Glomerular endothelial cell (primary cell): ENCODE measurements around the gene ANKRD22. TPM values are rescaled to one million over a fixed set of nuclear protein-coding genes. Genes with fewer than 3 reads are reported as not detected.
"Not testable (repeated sequence)": the region's sequence is repeated elsewhere in the genome, so short reads cannot be mapped to it uniquely, and the experiment has no call there.

Experiments used
- DNase-seq: peaks from one replicate; pipeline ENCODE4 v3.0.0-alpha.2; 2011; ENCODE audit warnings: low read depth, low spot score; ENCODE audit errors: extremely low read depth
- total RNA-seq: library from RNA; depleted of rRNA; stranded (reverse); fragments of >200 nt; gene quantifications from 2 replicates; pipeline ENCODE4 v1.2.3, GENCODE V29; 2015

The ANKRD22 gene
- total RNA-seq, 1 donor from 2014 or later = not detected

DNA sequence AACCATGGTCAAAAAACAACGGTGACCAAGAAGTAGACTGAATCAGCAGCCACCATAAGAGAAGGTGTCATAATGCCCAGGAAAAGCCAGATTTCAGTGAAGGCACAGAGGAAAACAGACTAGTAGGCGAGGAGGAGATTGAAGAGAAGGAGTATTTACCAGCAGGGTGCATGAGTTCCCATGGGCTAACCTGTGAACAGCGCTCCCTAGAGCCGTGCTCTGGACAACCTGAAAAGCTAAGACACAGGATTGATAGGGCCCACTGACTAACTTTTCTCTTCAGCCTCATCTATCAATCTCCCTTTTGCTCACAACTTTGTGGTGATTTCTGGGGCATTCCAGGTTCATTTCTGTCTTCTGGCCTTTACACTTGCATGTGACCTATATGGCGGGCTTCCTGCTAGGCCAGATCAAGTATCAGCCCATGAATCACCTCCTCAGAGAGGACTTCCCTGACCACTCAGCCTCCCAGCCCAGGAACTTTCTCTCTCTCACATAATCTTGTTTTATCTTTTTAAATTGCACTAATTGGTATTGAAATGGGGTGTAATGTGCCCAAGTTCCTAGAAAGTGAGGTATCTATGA is 12.8 kb downstream of the ANKRD22 start:
- DNase-seq = no peak

- DNase-seq = not testable (repeated sequence)
Measured at GRCh38 chr10:88837632-88838031, 14.0 kb downstream of the ANKRD22 start.

DNA sequence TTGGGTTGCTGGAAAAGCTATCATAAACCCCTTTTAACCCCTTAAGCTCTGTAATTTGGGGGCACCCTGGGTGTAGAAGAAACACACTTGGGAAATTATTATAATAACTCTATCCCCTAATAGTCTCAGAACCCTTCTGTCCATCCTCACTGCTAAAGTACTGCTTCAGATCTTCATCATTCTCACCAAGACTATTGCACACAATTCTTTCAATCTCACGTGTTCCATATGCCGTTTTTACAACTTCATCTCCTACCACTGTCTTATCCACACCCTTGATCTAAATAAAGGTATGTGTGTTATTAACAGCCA is 15.8 kb downstream of the ANKRD22 start:
- no peak for DNase-seq

DNA sequence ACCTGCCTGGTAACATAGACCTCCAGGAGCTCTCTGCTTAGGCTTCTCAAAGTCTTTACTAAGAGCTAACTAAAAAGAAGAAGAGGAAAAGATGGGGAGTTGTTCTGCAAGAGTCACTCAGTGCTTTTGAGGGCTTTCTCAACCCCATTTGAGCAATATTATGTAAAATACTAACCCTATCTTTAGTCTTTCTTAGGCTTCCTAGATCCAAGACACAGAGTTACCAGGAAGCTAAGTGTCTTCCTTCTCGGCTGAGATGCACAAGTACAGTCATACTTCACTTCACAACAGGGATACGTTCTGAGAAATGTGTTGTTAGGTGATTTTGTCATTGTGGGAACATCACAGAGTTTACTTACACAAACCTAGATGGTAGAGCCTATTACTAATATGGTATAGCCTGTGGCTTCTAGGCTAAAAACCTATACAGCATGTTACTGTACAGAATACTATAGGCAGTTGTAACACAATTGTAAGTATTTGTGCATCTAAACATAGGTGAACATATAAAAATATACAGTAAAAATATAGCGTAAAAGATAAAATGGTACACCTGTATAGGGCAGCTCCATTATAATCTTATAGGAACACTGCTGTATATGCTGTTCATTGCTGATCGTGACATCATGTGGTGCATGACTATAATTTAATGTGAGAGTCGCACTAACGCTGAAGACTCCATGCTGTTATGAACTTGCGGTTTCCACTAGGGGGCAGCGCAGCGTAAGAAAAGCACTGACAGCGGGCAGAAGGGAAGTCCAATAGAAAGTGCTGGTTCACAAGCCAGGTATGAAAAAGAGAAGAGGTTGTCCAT is 16.3 kb downstream of the ANKRD22 start:
- DNase-seq = peak; percentile 57

- no peak for DNase-seq
Measured at GRCh38 chr10:88833723-88834122, 17.9 kb downstream of the ANKRD22 start.

GRCh38 chr10:88833156-88833555 is 18.5 kb downstream of the ANKRD22 start:
- DNase-seq = no peak

DNA sequence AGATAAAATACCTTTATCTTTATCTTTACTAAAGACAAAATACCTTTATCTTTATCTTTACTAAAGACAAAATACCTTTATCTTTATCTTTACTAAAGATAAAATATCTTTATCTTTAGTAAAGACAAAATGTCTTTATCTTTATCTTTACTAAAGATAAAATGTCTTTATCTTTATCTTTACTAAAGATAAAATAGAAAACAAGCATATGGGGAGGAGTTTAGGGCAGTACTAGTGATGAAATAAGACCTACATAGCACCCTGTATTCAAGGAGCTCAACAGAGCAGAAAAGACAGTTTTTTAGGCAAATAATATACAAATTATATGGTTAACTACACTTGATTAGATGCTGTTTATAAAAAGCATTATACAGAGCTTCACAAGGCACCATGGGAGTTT is 19.3 kb downstream of the ANKRD22 start:
- no peak for DNase-seq

DNA sequence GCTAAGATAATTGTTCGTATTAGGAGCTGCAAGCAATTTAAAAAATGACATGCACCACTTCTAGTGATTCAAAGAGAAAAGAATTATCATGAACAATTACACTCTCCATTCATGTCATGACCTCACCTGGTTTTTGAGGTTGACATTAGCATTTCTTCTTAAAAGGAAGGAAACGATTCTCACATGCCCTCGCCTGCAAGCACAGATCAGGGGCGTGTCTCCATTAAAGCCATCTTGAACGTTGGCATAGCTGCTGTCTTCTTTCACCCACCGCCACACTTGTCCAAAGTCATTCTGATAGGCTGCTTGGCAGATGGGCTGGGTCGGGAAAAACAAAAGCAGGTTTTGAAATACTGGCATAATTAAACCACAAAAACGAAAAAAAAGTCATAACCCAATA is 19.9 kb downstream of the ANKRD22 start:
- DNase-seq = no peak

DNA sequence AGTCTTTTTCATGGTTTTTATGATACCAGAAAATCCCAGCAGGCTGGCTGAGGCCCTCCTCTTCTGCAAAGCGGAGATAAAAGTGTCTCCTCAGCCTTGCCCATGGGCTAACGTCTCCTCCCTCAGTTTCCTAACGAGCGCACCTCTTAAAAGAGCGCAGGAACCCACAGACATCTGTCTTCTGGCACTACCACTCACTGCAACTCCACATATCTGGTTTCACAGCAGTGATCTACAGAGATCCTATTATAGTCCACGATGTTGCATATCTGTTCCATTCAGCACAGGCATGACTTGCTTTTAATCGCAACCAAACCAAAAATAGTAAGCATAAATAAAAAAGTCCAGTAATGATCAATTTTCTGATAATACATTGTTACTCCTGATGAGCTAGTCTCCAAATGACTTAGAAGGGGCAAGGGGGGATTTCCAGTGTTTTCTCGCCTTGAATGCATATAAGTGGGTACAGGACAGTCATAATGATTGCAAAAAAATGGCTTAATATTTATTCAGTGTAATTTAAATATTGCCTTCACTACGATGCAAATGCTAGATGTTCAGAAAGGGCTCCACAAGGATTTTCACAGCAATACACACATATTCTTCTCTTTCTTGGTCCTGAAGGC is 20.9 kb downstream of the ANKRD22 start:
- DNase-seq = no peak

GRCh38 chr10:88828310-88828709 is 23.3 kb downstream of the ANKRD22 start:
- no peak for DNase-seq

DNA sequence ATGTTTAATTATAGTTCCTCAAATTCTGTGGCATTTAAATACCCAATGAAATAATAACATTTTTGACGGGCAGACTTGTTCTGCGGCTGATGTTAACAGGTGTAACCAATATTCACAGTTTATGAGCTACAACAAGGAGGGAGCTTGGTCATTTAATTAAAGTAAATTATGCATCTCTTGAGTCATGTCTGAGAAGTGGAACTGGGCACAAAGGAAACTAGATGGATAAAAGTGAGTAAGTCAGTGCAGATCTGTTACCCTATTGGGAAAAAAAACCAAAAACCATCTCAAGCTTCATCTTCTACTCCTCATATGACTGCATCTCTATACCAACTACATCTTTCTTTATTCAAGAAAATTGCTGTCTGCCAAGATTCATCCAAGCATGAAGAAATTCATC is 24.0 kb downstream of the ANKRD22 start:
- no peak for DNase-seq

- DNase-seq = no peak
Measured at GRCh38 chr10:88826388-88826787, 25.3 kb downstream of the ANKRD22 start.

GRCh38 chr10:88820748-88821401 is 30.8 kb downstream of the ANKRD22 start:
- no peak for DNase-seq

GRCh38 chr10:88819290-88819689 is 32.4 kb downstream of the ANKRD22 start:
- DNase-seq = no peak

DNA sequence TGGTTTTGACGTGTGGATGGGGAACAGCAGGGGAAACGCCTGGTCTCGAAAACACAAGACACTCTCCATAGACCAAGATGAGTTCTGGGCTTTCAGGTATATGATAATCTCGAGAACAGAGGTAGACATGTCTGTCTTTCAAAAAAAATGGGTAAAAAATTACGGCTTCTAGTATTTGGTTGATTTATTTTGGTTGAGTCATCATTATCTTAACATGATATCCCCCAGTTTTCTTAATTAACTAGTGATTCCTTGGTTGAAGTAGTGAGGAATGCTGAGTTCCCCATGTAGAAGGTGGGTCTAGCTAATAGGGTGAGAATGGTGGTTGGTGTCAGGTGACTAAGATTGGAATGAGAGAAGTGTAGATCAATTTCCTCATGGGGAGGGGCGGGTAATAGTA is 38.4 kb downstream of the ANKRD22 start:
- no peak for DNase-seq

DNA sequence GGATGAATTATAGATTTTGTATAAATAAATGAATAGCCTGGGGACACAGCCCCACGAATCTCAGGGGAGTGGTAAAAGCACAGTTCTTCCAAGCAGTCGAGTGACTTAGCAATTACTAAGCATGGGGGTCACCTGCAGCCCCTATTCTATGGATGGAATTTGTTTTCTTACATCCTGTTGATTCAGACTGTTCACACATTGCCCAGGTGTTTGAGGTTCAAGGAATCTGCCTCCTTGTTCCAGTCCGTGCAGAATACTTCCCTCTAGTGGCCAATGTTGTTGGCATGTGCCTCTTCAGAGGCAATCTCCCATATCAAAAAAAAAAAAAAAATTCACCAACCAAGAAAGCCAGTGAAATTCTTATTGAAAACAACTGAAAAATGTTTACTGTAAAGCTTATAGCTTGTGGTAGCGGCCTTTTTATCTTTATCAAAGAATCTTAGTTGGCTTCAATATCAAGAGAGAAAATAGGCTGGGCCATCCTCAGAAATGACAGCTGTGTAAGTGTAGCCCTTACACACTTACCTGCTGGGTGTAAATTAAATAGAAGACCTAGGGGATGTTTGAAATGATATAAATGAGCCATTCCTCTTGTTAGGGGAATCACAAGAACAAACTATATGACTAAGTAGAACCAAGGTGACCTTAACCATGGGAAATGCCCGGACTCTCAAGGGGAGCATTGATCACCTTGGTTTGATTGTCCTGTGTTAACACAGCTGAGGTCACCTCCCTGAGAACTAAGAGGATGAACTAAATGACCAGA is 41.3 kb downstream of the ANKRD22 start:
- DNase-seq = peak; percentile 18

DNA sequence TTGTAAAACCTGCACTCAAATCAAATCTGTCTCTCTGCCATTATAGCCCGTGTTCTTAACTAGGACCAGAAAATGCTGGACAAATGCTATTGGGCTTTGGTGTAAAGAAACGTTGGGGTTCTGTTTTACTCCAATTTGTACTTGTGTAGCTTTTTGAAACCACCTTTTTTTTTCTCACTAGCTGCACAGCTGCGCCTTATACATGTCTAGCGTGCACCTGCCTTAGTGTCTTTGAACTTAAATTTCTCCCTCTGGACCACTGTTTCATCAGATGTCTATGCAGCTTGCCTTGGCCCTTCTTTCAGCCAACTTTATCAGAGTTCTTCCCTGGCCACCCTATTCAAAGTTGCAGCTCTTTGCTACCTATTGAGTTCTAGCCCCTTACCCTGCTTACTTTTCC is 42.0 kb downstream of the ANKRD22 start:
- DNase-seq = no peak

GRCh38 chr10:88805924-88806323 is 45.7 kb downstream of the ANKRD22 start:
- no peak for DNase-seq

- no peak for DNase-seq
Measured at GRCh38 chr10:88805361-88805760, 46.3 kb downstream of the ANKRD22 start.

DNA sequence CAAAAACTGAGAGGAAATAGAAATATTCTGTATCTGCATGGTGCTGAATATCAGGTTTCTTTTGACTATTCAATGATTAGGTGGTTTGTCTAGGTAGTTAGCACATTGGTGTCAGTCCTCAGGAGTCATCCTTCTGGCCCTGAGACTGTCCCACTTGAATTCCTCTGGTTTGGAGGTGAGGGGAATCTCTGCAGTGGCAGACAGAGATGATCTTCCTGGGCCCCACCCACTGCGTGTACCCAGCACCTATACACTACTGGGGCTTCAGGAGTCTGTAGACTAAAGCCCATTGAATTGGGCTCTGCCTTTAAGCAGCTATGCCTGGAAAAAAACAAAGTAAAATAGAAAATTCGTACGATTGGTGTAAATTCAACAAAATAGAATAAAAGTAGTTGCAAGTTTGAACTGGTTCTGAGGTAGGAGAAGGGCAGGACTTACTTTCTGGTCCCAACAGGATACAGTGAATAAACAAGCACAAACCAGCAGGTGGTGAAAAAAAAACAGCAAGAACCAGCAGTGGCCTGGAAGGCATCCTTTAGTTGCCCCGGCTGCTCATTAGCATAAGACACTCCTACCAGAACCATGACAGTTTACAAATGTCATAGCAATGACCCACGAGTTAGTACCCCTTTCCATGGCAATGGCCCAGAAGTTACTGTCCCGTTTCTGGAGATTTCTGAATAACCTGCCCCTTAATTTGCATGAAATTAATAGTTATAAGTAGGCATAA is 47.4 kb downstream of the ANKRD22 start:
- no peak for DNase-seq
